Large intestine (tissue), 3 donors: ENCODE results near the gene ATP9B. TPM values are rescaled to one million over a fixed set of nuclear protein-coding genes. Genes with fewer than 3 reads are reported as not detected.

ENCODE experiments used
- DNase-seq, 2 donors: peaks; one replicate each; pipeline versions ENCODE4 v3.0.0 to v3.0.0-alpha.2; 2013
- H3K27ac ChIP-seq: one replicate; pipeline ENCODE4 v1.5.1; 2013; ENCODE audit warnings: low read length
- H3K27me3 ChIP-seq: 2 replicates; pipeline ENCODE4 v1.6.1; 2013; ENCODE audit warnings: low read length; ENCODE audit not compliant: control insufficient read depth, insufficient read depth
- H3K36me3 ChIP-seq: 2 replicates; pipeline ENCODE4 v1.6.1; 2013; ENCODE audit warnings: low read length; ENCODE audit not compliant: control insufficient read depth, insufficient read depth
- H3K4me1 ChIP-seq: one replicate; pipeline ENCODE4 v1.6.1; 2013; ENCODE audit warnings: low read length; ENCODE audit not compliant: control insufficient read depth, insufficient read depth
- H3K4me3 ChIP-seq: one replicate; pipeline ENCODE4 v1.5.1; 2013; ENCODE audit warnings: low read length
- H3K9me3 ChIP-seq: one replicate; pipeline ENCODE4 v1.6.1; 2013; ENCODE audit warnings: mild to moderate bottlenecking, low read depth, low read length, moderate library complexity; ENCODE audit not compliant: control insufficient read depth
- WGBS: methylation state at CpG from one replicate; pipeline ENCODE4 v1.1.5; 2013; ENCODE audit warnings: low lambda C conversion rate; ENCODE audit not compliant: insufficient coverage; 5-methylcytosine and 5-hydroxymethylcytosine counted together
- polyA plus RNA-seq: library from polyadenylated mRNA; unstranded; fragments of 120-200 nt; gene quantifications from one replicate; pipeline ENCODE4 v1.2.1, GENCODE V29; 2013

Gene ATP9B
- polyA plus RNA-seq, 1 donor, result 19.9 TPM

GRCh38 chr18:79418236-79418635 lies 349.0 kb downstream of the ATP9B start:
- no peaks in the 10 kb centered on the region for H3K9me3 ChIP-seq
- no CpG with 5 or more reads among the region's 19 CpGs for WGBS
- no peaks in the 10 kb centered on the region for H3K27me3 ChIP-seq
- H3K4me1 ChIP-seq, result no peaks in the 10 kb centered on the region
- DNase-seq, result no peak
- H3K27ac ChIP-seq, result no peak overlapping the region
- peaks cover 3% of the 10 kb centered on the region for H3K36me3 ChIP-seq
- H3K4me3 ChIP-seq, result no peak overlapping the region

GRCh38 chr18:79418642-79419041 lies 349.4 kb downstream of the ATP9B start:
- Histone ChIP-seq H3K27me3 (no peaks in the 10 kb centered on the region), H3K27ac (no peak overlapping the region), H3K36me3 (peaks cover 2% of the 10 kb centered on the region), H3K9me3 (no peaks in the 10 kb centered on the region), H3K4me3 (no peak overlapping the region), H3K4me1 (no peaks in the 10 kb centered on the region)
- no peak for DNase-seq
- WGBS, result no CpG with 5 or more reads among the region's 11 CpGs

- H3K9me3 ChIP-seq, result no peaks in the 10 kb centered on the region
- no CpG with 5 or more reads among the region's 48 CpGs for WGBS
Observed at GRCh38 chr18:79420033-79420745, 351.0 kb downstream of the ATP9B start.

GRCh38 chr18:79421275-79421857 lies 352.2 kb downstream of the ATP9B start:
- no peak overlapping the region for H3K27ac ChIP-seq
- no peaks in the 10 kb centered on the region for H3K36me3 ChIP-seq
- DNase-seq, result no peak
- no CpG with 5 or more reads among the region's 26 CpGs for WGBS
- no peaks in the 10 kb centered on the region for H3K4me1 ChIP-seq
- H3K9me3 ChIP-seq, result no peaks in the 10 kb centered on the region
- H3K27me3 ChIP-seq, result no peaks in the 10 kb centered on the region
- H3K4me3 ChIP-seq, result no peak overlapping the region

More at GRCh38 chr18:79420033-79420745, 351.0 kb downstream of the ATP9B start:
- no peak for DNase-seq
- no peak overlapping the region for H3K4me3 ChIP-seq
- H3K27me3 ChIP-seq, result no peaks in the 10 kb centered on the region
- no peak overlapping the region for H3K27ac ChIP-seq
- no peaks in the 10 kb centered on the region for H3K4me1 ChIP-seq
- H3K36me3 ChIP-seq, result no peaks in the 10 kb centered on the region

- Histone ChIP-seq H3K27me3 (no peaks in the 10 kb centered on the region), H3K4me3 (no peak overlapping the region), H3K9me3 (no peaks in the 10 kb centered on the region), H3K27ac (no peak overlapping the region), H3K36me3 (no peaks in the 10 kb centered on the region), H3K4me1 (no peaks in the 10 kb centered on the region)
- WGBS, result no CpG with 5 or more reads among the region's 24 CpGs
- DNase-seq, result no peak
Observed at GRCh38 chr18:79422022-79422782, 353.0 kb downstream of the ATP9B start.

- DNase-seq, result no peak
- Histone ChIP-seq H3K4me3 (no peak overlapping the region), H3K4me1 (no peaks in the 10 kb centered on the region), H3K36me3 (no peaks in the 10 kb centered on the region), H3K27ac (no peak overlapping the region), H3K27me3 (no peaks in the 10 kb centered on the region), H3K9me3 (no peaks in the 10 kb centered on the region)
- no CpG with 5 or more reads among the region's 12 CpGs for WGBS
Observed at GRCh38 chr18:79422783-79423165, 353.6 kb downstream of the ATP9B start.

GRCh38 chr18:79423211-79424007 lies 354.2 kb downstream of the ATP9B start:
- H3K27me3 ChIP-seq, result no peaks in the 10 kb centered on the region
- H3K9me3 ChIP-seq, result no peaks in the 10 kb centered on the region
- H3K27ac ChIP-seq, result no peak overlapping the region
- H3K36me3 ChIP-seq, result no peaks in the 10 kb centered on the region
- no peak overlapping the region for H3K4me3 ChIP-seq
- no peak for DNase-seq
- no peaks in the 10 kb centered on the region for H3K4me1 ChIP-seq
- no CpG with 5 or more reads among the region's 26 CpGs for WGBS

- H3K9me3 ChIP-seq, result no peaks in the 10 kb centered on the region
- WGBS, result 83% methylated on average over 3 of the region's 30 CpGs
- no peaks in the 10 kb centered on the region for H3K27me3 ChIP-seq
- H3K4me1 ChIP-seq, result no peaks in the 10 kb centered on the region
- no peak overlapping the region for H3K27ac ChIP-seq
- H3K36me3 ChIP-seq, result no peaks in the 10 kb centered on the region
- no peak overlapping the region for H3K4me3 ChIP-seq
- DNase-seq, result no peak
Observed at GRCh38 chr18:79424008-79424565, 354.9 kb downstream of the ATP9B start.

GRCh38 chr18:79424880-79425568 lies 355.8 kb downstream of the ATP9B start:
- no peak overlapping the region for H3K4me3 ChIP-seq
- H3K9me3 ChIP-seq, result no peaks in the 10 kb centered on the region
- no peaks in the 10 kb centered on the region for H3K36me3 ChIP-seq
- DNase-seq, result no peak
- no peak overlapping the region for H3K27ac ChIP-seq
- no peaks in the 10 kb centered on the region for H3K27me3 ChIP-seq
- H3K4me1 ChIP-seq, result no peaks in the 10 kb centered on the region
- 97% methylated on average over 4 of the region's 19 CpGs for WGBS
